Activated naive CD4-positive, alpha-beta T cell treated with anti-CD3 and anti-CD28 coated beads for 36 hours (primary cell): ENCODE results near the gene EPB41L2. TPM values are rescaled to one million over a fixed set of nuclear protein-coding genes. Genes with fewer than 3 reads are reported as not detected.

Source experiments
- CTCF ChIA-PET: fragments of 350-600 bp; sonication (Branson Sonifier 250); formaldehyde crosslinking; loops from one replicate; lab custom pipeline; 2021; ENCODE audit warnings: antibody characterized with exemption; lab: Charles Lee
- DNase-seq: peaks from one replicate; pipeline ENCODE4 v3.0.0-alpha.2; 2020
- H3K27ac Mint-ChIP-seq: one replicate; pipeline ENCODE4 v1.8.0; 2021; ENCODE audit warnings: mild to moderate bottlenecking, mixed read lengths
- H3K27me3 Mint-ChIP-seq: one replicate; pipeline ENCODE4 v1.8.0; 2021; ENCODE audit warnings: low read depth, mixed read lengths
- H3K36me3 Mint-ChIP-seq: one replicate; pipeline ENCODE4 v1.8.0; 2021; ENCODE audit warnings: low read depth, mixed read lengths
- H3K4me1 Mint-ChIP-seq: one replicate; pipeline ENCODE4 v1.8.0; 2021; ENCODE audit warnings: low read depth, mixed read lengths
- H3K4me3 Mint-ChIP-seq: one replicate; pipeline ENCODE4 v1.8.0; 2021; ENCODE audit warnings: mild to moderate bottlenecking, moderate library complexity, mixed read lengths
- H3K9me3 Mint-ChIP-seq: one replicate; pipeline ENCODE4 v1.8.0; 2021; ENCODE audit warnings: mixed read lengths
- intact Hi-C: fragments of 100-400 bp; cut with micrococcal nuclease; formaldehyde crosslinking; loops from one replicate; pipeline ENCODE4 v1.15.1; 2023
- total RNA-seq, 2 experiments: library from RNA; stranded (reverse); gene quantifications; one replicate each; pipeline ENCODE4 v1.2.3, GENCODE V29; 2021

The EPB41L2 gene
- total RNA-seq, 2 experiments from 2014 or later: 33.5 to 37.7 TPM

- H3K27me3 Mint-ChIP-seq: no peaks in the 10 kb centered on the region
- intact Hi-C loops: no loop called here
- no peaks in the 10 kb centered on the region for H3K9me3 Mint-ChIP-seq
- no peak overlapping the region for H3K4me3 Mint-ChIP-seq
- CTCF ChIA-PET: no interaction called here
- no peaks in the 10 kb centered on the region for H3K4me1 Mint-ChIP-seq
- H3K27ac Mint-ChIP-seq: no peak overlapping the region
- DNase-seq: no peak
- H3K36me3 Mint-ChIP-seq: no peaks in the 10 kb centered on the region
These were observed 20.4 kb downstream of the EPB41L2 start for GRCh38 chr6:131042664-131043063.

GRCh38 chr6:131041814-131042213 lies 21.2 kb downstream of the EPB41L2 start:
- H3K27ac Mint-ChIP-seq: no peak overlapping the region
- CTCF ChIA-PET: no interaction called here
- H3K9me3 Mint-ChIP-seq: no peaks in the 10 kb centered on the region
- intact Hi-C loops: no loop called here
- no peaks in the 10 kb centered on the region for H3K36me3 Mint-ChIP-seq
- no peak overlapping the region for H3K4me3 Mint-ChIP-seq
- H3K27me3 Mint-ChIP-seq: no peaks in the 10 kb centered on the region
- no peak for DNase-seq
- H3K4me1 Mint-ChIP-seq: no peaks in the 10 kb centered on the region

GRCh38 chr6:131040866-131041265 lies 22.2 kb downstream of the EPB41L2 start:
- H3K9me3 Mint-ChIP-seq: no peaks in the 10 kb centered on the region
- no peaks in the 10 kb centered on the region for H3K4me1 Mint-ChIP-seq
- intact Hi-C loops: no loop called here
- no peak for DNase-seq
- H3K27me3 Mint-ChIP-seq: no peaks in the 10 kb centered on the region
- CTCF ChIA-PET: no interaction called here
- H3K4me3 Mint-ChIP-seq: no peak overlapping the region
- H3K27ac Mint-ChIP-seq: no peak overlapping the region
- H3K36me3 Mint-ChIP-seq: no peaks in the 10 kb centered on the region

- Mint-ChIP-seq H3K27ac (no peak overlapping the region), H3K4me1 (no peaks in the 10 kb centered on the region), H3K9me3 (no peaks in the 10 kb centered on the region), H3K36me3 (no peaks in the 10 kb centered on the region), H3K27me3 (no peaks in the 10 kb centered on the region), H3K4me3 (no peak overlapping the region)
- DNase-seq: no peak
- CTCF ChIA-PET: no interaction called here
- intact Hi-C loops: no loop called here
These were observed 23.7 kb downstream of the EPB41L2 start for GRCh38 chr6:131039345-131039680.

GRCh38 chr6:131038597-131039344 lies 24.3 kb downstream of the EPB41L2 start:
- H3K4me1 Mint-ChIP-seq: no peaks in the 10 kb centered on the region
- CTCF ChIA-PET: no interaction called here
- DNase-seq: no peak
- no peak overlapping the region for H3K27ac Mint-ChIP-seq
- no peaks in the 10 kb centered on the region for H3K36me3 Mint-ChIP-seq
- H3K9me3 Mint-ChIP-seq: no peaks in the 10 kb centered on the region
- H3K27me3 Mint-ChIP-seq: no peaks in the 10 kb centered on the region
- no peak overlapping the region for H3K4me3 Mint-ChIP-seq
- intact Hi-C loops: no loop called here

- no peak for DNase-seq
- H3K4me1 Mint-ChIP-seq: peaks cover 3% of the 10 kb centered on the region
- no peaks in the 10 kb centered on the region for H3K9me3 Mint-ChIP-seq
- no peaks in the 10 kb centered on the region for H3K27me3 Mint-ChIP-seq
- intact Hi-C loops: no loop called here
- no peak overlapping the region for H3K27ac Mint-ChIP-seq
- H3K36me3 Mint-ChIP-seq: no peaks in the 10 kb centered on the region
- H3K4me3 Mint-ChIP-seq: no peak overlapping the region
- CTCF ChIA-PET: interaction anchor here (1.2 kb wide), 1 partner anchor 190 kb away, joined by 3 read pairs; no protein-coding TSS in a partner anchor
These were observed 25.7 kb downstream of the EPB41L2 start for GRCh38 chr6:131037194-131037897.

GRCh38 chr6:131036601-131037000 lies 26.4 kb downstream of the EPB41L2 start:
- H3K27ac Mint-ChIP-seq: no peak overlapping the region
- H3K27me3 Mint-ChIP-seq: no peaks in the 10 kb centered on the region
- no peak for DNase-seq
- H3K9me3 Mint-ChIP-seq: no peaks in the 10 kb centered on the region
- no peaks in the 10 kb centered on the region for H3K36me3 Mint-ChIP-seq
- CTCF ChIA-PET: interaction anchor here (0.6 to 0.7 kb wide), 2 partner anchors 40 to 496 kb away, joined by 3 read pairs; no protein-coding TSS in a partner anchor
- H3K4me3 Mint-ChIP-seq: no peak overlapping the region
- peaks cover 3% of the 10 kb centered on the region for H3K4me1 Mint-ChIP-seq
- intact Hi-C loops: no loop called here

GRCh38 chr6:131036143-131036542 lies 26.9 kb downstream of the EPB41L2 start:
- intact Hi-C loops: no loop called here
- H3K36me3 Mint-ChIP-seq: no peaks in the 10 kb centered on the region
- H3K4me3 Mint-ChIP-seq: no peak overlapping the region
- CTCF ChIA-PET: interaction anchor here (0.6 to 0.7 kb wide), 2 partner anchors 40 to 496 kb away, joined by 3 read pairs; no protein-coding TSS in a partner anchor
- DNase-seq: no peak
- H3K27me3 Mint-ChIP-seq: no peaks in the 10 kb centered on the region
- H3K9me3 Mint-ChIP-seq: no peaks in the 10 kb centered on the region
- peaks cover 3% of the 10 kb centered on the region for H3K4me1 Mint-ChIP-seq
- H3K27ac Mint-ChIP-seq: no peak overlapping the region

GRCh38 chr6:131035582-131035981 lies 27.5 kb downstream of the EPB41L2 start:
- no peak for DNase-seq

GRCh38 chr6:131033631-131034030 lies 29.4 kb downstream of the EPB41L2 start:
- DNase-seq: no peak
- Mint-ChIP-seq H3K4me1 (peaks cover 3% of the 10 kb centered on the region), H3K27me3 (no peaks in the 10 kb centered on the region)

More at GRCh38 chr6:131035582-131035981, 27.5 kb downstream of the EPB41L2 start:
- H3K36me3 Mint-ChIP-seq: no peaks in the 10 kb centered on the region
- no peak overlapping the region for H3K27ac Mint-ChIP-seq
- intact Hi-C loops: no loop called here
- no peaks in the 10 kb centered on the region for H3K9me3 Mint-ChIP-seq
- H3K27me3 Mint-ChIP-seq: no peaks in the 10 kb centered on the region
- no peak overlapping the region for H3K4me3 Mint-ChIP-seq
- CTCF ChIA-PET: no interaction called here
- peaks cover 3% of the 10 kb centered on the region for H3K4me1 Mint-ChIP-seq

GRCh38 chr6:131029626-131030297 lies 33.3 kb downstream of the EPB41L2 start:
- H3K9me3 Mint-ChIP-seq: no peaks in the 10 kb centered on the region
- intact Hi-C loops: no loop called here
- DNase-seq: no peak
- no peaks in the 10 kb centered on the region for H3K27me3 Mint-ChIP-seq
- CTCF ChIA-PET: no interaction called here
- H3K36me3 Mint-ChIP-seq: no peaks in the 10 kb centered on the region
- no peak overlapping the region for H3K27ac Mint-ChIP-seq
- H3K4me3 Mint-ChIP-seq: no peak overlapping the region
- peaks cover 3% of the 10 kb centered on the region for H3K4me1 Mint-ChIP-seq

More at GRCh38 chr6:131033631-131034030, 29.4 kb downstream of the EPB41L2 start:
- no peaks in the 10 kb centered on the region for H3K36me3 Mint-ChIP-seq
- H3K9me3 Mint-ChIP-seq: no peaks in the 10 kb centered on the region
- no peak overlapping the region for H3K4me3 Mint-ChIP-seq
- H3K27ac Mint-ChIP-seq: no peak overlapping the region
- intact Hi-C loops: no loop called here
- CTCF ChIA-PET: no interaction called here

- Mint-ChIP-seq H3K36me3 (no peaks in the 10 kb centered on the region), H3K4me1 (no peaks in the 10 kb centered on the region), H3K27ac (no peak overlapping the region), H3K4me3 (no peak overlapping the region), H3K9me3 (no peaks in the 10 kb centered on the region), H3K27me3 (no peaks in the 10 kb centered on the region)
- intact Hi-C loops: no loop called here
- CTCF ChIA-PET: no interaction called here
- DNase-seq: no peak
These were observed 35.7 kb downstream of the EPB41L2 start for GRCh38 chr6:131027326-131027725.
